ENCODE data around the gene DNAH6. TPM values are rescaled to one million over a fixed set of nuclear protein-coding genes. Genes with fewer than 3 reads are reported as not detected.

The DNAH6 gene
- total and polyA plus RNA-seq, 4 donors = 1.9 to 16.9 (median 8.5) TPM

DNA sequence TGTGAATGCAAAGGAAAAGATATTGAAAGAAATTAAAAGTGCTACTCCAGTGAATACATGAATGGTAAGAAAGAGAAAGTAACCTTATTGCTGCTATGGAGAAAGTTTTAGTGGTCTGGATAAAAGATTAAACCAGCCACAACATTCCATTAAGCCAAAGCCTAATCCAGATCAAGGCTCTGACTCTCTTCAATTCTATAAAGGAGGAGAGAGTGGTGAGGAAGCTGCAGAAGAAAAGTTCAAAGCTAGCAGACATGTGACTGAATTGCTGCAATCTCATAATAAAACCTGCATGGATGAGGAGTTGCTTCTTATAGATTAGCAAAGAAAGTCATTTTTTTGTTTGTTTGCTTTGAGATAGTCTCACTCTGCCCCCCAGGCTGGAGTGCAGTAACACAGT lies 130.2 kb downstream of the DNAH6 start:
- H3K4me3 ChIP-seq = no peak overlapping the region
- H3K36me3 ChIP-seq (ENCODE audit: control insufficient read depth in 4 of 4, insufficient read depth in 4 of 4, low read length in 4 of 4) = no peaks in the 10 kb centered on the region
- H3K4me1 ChIP-seq (ENCODE audit: control insufficient read depth in 5 of 5, insufficient read depth in 5 of 5, low read length in 5 of 5) = no peaks in the 10 kb centered on the region

DNA sequence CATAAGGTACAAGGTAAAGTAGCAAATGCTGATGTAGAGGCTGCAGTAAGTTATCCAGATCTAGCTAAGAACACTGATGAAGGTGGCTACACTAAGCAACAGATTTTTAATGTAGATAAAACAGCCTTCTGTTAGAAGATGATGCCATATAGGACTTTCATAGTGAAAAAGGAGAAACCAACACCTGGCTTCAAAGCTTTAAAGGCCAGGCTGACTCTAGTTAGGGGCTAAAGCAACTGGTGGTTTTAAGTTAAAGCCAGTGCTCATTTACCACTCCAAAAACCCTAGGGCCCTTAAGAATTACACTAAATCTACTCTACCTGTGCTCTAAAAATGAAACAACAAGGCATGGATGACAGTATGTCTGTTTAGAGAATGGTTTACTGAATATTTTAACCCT lies 131.0 kb downstream of the DNAH6 start:
- no peak overlapping the region for H3K4me3 ChIP-seq
- DNase-seq (no peak), ATAC-seq (ENCODE audit: insufficient read depth, low FRiP score) (no peak)
- no peaks in the 10 kb centered on the region for H3K27me3 ChIP-seq (ENCODE audit: control insufficient read depth in 3 of 3, insufficient read depth in 3 of 3, low read length in 2 of 3)
- H3K4me1 ChIP-seq (ENCODE audit: control insufficient read depth in 5 of 5, insufficient read depth in 5 of 5, low read length in 5 of 5) = no peaks in the 10 kb centered on the region
- no peak overlapping the region for H3K9ac ChIP-seq (ENCODE audit: insufficient read depth in 1 of 2, low read length in 2 of 2)
- H3K9me3 ChIP-seq (ENCODE audit: control insufficient read depth in 4 of 4, insufficient read depth in 3 of 4, low read length in 3 of 4) = no peaks in the 10 kb centered on the region
- TF ChIP-seq, protein P1, sequence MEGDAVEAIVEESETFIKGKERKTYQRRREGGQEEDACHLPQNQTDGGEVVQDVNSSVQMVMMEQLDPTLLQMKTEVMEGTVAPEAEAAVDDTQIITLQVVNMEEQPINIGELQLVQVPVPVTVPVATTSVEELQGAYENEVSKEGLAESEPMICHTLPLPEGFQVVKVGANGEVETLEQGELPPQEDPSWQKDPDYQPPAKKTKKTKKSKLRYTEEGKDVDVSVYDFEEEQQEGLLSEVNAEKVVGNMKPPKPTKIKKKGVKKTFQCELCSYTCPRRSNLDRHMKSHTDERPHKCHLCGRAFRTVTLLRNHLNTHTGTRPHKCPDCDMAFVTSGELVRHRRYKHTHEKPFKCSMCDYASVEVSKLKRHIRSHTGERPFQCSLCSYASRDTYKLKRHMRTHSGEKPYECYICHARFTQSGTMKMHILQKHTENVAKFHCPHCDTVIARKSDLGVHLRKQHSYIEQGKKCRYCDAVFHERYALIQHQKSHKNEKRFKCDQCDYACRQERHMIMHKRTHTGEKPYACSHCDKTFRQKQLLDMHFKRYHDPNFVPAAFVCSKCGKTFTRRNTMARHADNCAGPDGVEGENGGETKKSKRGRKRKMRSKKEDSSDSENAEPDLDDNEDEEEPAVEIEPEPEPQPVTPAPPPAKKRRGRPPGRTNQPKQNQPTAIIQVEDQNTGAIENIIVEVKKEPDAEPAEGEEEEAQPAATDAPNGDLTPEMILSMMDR (IDR thresholded peaks at IDR 0.05; ENCODE audit: control extremely low read depth, extremely low read depth) = no peak
- no peak overlapping the region for H3K27ac ChIP-seq (ENCODE audit: low read depth in 1 of 2, low read length in 1 of 2)
- no peaks in the 10 kb centered on the region for H3K36me3 ChIP-seq (ENCODE audit: control insufficient read depth in 4 of 4, insufficient read depth in 4 of 4, low read length in 4 of 4)

More for the DNA sequence above, 130.2 kb downstream of the DNAH6 start:
- no peaks in the 10 kb centered on the region for H3K27me3 ChIP-seq (ENCODE audit: control insufficient read depth in 3 of 3, insufficient read depth in 3 of 3, low read length in 2 of 3)
- ATAC-seq (ENCODE audit: insufficient read depth, low FRiP score) (no peak), DNase-seq (no peak)
- H3K9me3 ChIP-seq (ENCODE audit: control insufficient read depth in 4 of 4, insufficient read depth in 3 of 4, low read length in 3 of 4) = no peaks in the 10 kb centered on the region
- H3K27ac ChIP-seq (ENCODE audit: low read depth in 1 of 2, low read length in 1 of 2) = no peak overlapping the region
- TF ChIP-seq, protein P1 (IDR thresholded peaks at IDR 0.05; ENCODE audit: control extremely low read depth, extremely low read depth) = no peak
- no peak overlapping the region for H3K9ac ChIP-seq (ENCODE audit: insufficient read depth in 1 of 2, low read length in 2 of 2)

DNA sequence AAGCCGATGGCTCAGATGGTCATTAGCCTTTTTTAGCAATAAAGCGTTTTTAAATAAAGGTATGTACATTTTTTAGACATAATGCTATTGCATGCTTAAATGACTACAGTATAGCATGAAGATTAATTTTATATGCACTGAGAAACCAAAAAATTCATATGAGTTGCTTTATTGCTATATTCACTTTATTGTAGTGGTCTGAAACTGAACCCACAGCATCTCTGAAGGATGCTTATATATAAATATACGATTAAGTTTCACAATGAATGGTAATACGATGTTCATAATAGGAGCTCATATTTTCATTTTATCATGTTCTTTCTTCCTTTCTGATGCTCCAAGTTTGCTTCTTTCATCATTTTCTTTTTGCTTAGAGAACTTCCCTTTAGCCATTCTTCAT lies 132.8 kb downstream of the DNAH6 start:
- TF ChIP-seq, protein P1 (IDR thresholded peaks at IDR 0.05; ENCODE audit: control extremely low read depth, extremely low read depth) = no peak
- H3K9me3 ChIP-seq (ENCODE audit: control insufficient read depth in 4 of 4, insufficient read depth in 3 of 4, low read length in 3 of 4) = no peaks in the 10 kb centered on the region
- H3K4me1 ChIP-seq (ENCODE audit: control insufficient read depth in 5 of 5, insufficient read depth in 5 of 5, low read length in 5 of 5) = no peaks in the 10 kb centered on the region
- peaks cover 0 to 3% (median 0%) of the 10 kb centered on the region in 4 donors for H3K36me3 ChIP-seq (ENCODE audit: control insufficient read depth in 4 of 4, insufficient read depth in 4 of 4, low read length in 4 of 4)
- H3K4me3 ChIP-seq = no peak overlapping the region
- no peak overlapping the region for H3K9ac ChIP-seq (ENCODE audit: insufficient read depth in 1 of 2, low read length in 2 of 2)
- H3K27ac ChIP-seq (ENCODE audit: low read depth in 1 of 2, low read length in 1 of 2) = no peak overlapping the region
- DNase-seq = no peak
- 91 to 92% methylated on average over 4 of the region's 4 CpGs for WGBS, 2 donors
- no peak for ATAC-seq (ENCODE audit: insufficient read depth, low FRiP score)
- H3K27me3 ChIP-seq (ENCODE audit: control insufficient read depth in 3 of 3, insufficient read depth in 3 of 3, low read length in 2 of 3) = no peaks in the 10 kb centered on the region

DNA sequence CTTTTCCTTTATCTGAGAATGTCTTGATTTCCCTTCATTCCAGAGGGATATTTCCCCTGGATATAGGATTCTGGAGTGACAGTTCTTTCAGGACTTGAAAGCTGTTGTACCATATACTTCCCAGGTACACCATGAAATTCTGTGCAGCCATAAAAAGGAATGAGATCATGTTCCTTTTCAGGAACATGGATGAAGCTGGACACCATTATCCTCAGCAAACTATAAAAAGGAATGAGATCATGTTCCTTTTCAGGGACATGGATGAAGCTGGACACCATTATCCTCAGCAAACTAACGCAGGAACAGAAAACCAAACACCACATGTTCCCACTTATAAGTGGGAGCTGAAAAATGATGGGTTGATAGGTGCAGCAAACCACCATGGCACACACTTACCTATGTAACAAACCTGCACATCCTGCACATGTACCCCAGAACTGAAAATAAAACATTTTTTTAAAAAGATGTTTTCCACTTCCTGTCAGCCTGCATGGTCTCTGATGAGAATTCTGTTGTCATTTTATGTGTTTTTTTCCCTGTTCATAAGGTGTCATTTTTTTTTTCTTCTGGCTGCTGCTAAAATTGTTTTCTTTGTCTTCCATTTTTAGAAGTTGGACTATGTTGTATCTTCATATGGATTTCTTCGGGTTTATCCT lies 133.3 kb downstream of the DNAH6 start:
- DNase-seq = no peak
- H3K27me3 ChIP-seq (ENCODE audit: control insufficient read depth in 3 of 3, insufficient read depth in 3 of 3, low read length in 2 of 3) = no peaks in the 10 kb centered on the region
- no peak overlapping the region for H3K4me3 ChIP-seq
- H3K27ac ChIP-seq (ENCODE audit: low read depth in 1 of 2, low read length in 1 of 2) = no peak overlapping the region
- no peak overlapping the region for H3K9ac ChIP-seq (ENCODE audit: insufficient read depth in 1 of 2, low read length in 2 of 2)
- no peaks in the 10 kb centered on the region for H3K9me3 ChIP-seq (ENCODE audit: control insufficient read depth in 4 of 4, insufficient read depth in 3 of 4, low read length in 3 of 4)
- 73 to 85% methylated on average over 2 of the region's 2 CpGs for WGBS, 2 donors
- peaks cover 0 to 3% (median 0%) of the 10 kb centered on the region in 4 donors for H3K36me3 ChIP-seq (ENCODE audit: control insufficient read depth in 4 of 4, insufficient read depth in 4 of 4, low read length in 4 of 4)
- TF ChIP-seq, protein P1 (IDR thresholded peaks at IDR 0.05; ENCODE audit: control extremely low read depth, extremely low read depth) = no peak
- no peaks in the 10 kb centered on the region for H3K4me1 ChIP-seq (ENCODE audit: control insufficient read depth in 5 of 5, insufficient read depth in 5 of 5, low read length in 5 of 5)
- no peak for ATAC-seq (ENCODE audit: insufficient read depth, low FRiP score)
